Stomach smooth muscle (tissue), 2 donors: Measurements from ENCODE around the gene SLC2A8.

Source experiments
- H3K27ac ChIP-seq: one replicate; pipeline ENCODE4 v1.7.0; 2013; ENCODE audit warnings: mild to moderate bottlenecking, low read length, inconsistent platforms
- H3K27me3 ChIP-seq, 2 donors: one replicate each; pipeline ENCODE4 v1.7.0; 2013; ENCODE audit warnings: low read length in 2 of 2; ENCODE audit not compliant: insufficient read depth in 2 of 2, control insufficient read depth in 1 of 2
- H3K36me3 ChIP-seq, 2 donors: one replicate each; pipeline ENCODE4 v1.7.0; 2013; ENCODE audit warnings: low read length in 2 of 2; ENCODE audit not compliant: control insufficient read depth in 2 of 2, insufficient read depth in 2 of 2
- H3K4me1 ChIP-seq: one replicate; pipeline ENCODE4 v1.7.0; 2013; ENCODE audit warnings: low read length; ENCODE audit not compliant: control insufficient read depth, insufficient read depth
- H3K4me3 ChIP-seq, 2 donors: one replicate each; pipeline ENCODE4 v1.7.0; 2013; ENCODE audit warnings: low read length in 2 of 2
- H3K9ac ChIP-seq, 2 donors: one replicate each; pipeline ENCODE4 v1.7.0; 2013; ENCODE audit warnings: low read length in 2 of 2, mild to moderate bottlenecking in 1 of 2
- H3K9me3 ChIP-seq, 2 donors: one replicate each; pipeline ENCODE4 v1.7.0; 2013; ENCODE audit warnings: low read length in 2 of 2; ENCODE audit not compliant: control insufficient read depth in 2 of 2
- donor health status: healthy.
- donor health status: Pancreatic carcinoma.

Gene SLC2A8

GRCh38 chr9:127384016-127384730, 12.8 kb upstream of the SLC2A8 start:
- no peaks in the 10 kb centered on the region for H3K36me3 ChIP-seq
- no peaks in the 10 kb centered on the region for H3K27me3 ChIP-seq
- H3K9ac ChIP-seq = no peak overlapping the region
- H3K9me3 ChIP-seq = no peaks in the 10 kb centered on the region
- no peaks in the 10 kb centered on the region for H3K4me1 ChIP-seq
- no peak overlapping the region for H3K27ac ChIP-seq
- no peak overlapping the region for H3K4me3 ChIP-seq

- H3K36me3 ChIP-seq = no peaks in the 10 kb centered on the region
- no peak overlapping the region for H3K27ac ChIP-seq
- no peaks in the 10 kb centered on the region for H3K4me1 ChIP-seq
- no peaks in the 10 kb centered on the region for H3K9me3 ChIP-seq
- H3K27me3 ChIP-seq = no peaks in the 10 kb centered on the region
- no peak overlapping the region for H3K9ac ChIP-seq
- no peak overlapping the region for H3K4me3 ChIP-seq
Observed at GRCh38 chr9:127384901-127385300, 12.1 kb upstream of the SLC2A8 start.

GRCh38 chr9:127386249-127386648, 10.7 kb upstream of the SLC2A8 start:
- Histone ChIP-seq H3K4me1 (no peaks in the 10 kb centered on the region), H3K4me3 (no peak overlapping the region), H3K9me3 (no peaks in the 10 kb centered on the region), H3K27me3 (no peaks in the 10 kb centered on the region), H3K27ac (no peak overlapping the region), H3K9ac (no peak overlapping the region), H3K36me3 (no peaks in the 10 kb centered on the region)

GRCh38 chr9:127386981-127387380, 10.0 kb upstream of the SLC2A8 start:
- Histone ChIP-seq H3K9ac (no peak overlapping the region), H3K4me3 (no peak overlapping the region), H3K27me3 (no peaks in the 10 kb centered on the region), H3K4me1 (no peaks in the 10 kb centered on the region), H3K36me3 (peaks cover 0 to 4% of the 10 kb centered on the region in 2 donors), H3K27ac (no peak overlapping the region), H3K9me3 (no peaks in the 10 kb centered on the region)

- Histone ChIP-seq H3K4me3 (no peak overlapping the region), H3K9me3 (no peaks in the 10 kb centered on the region), H3K36me3 (peaks cover 0 to 4% of the 10 kb centered on the region in 2 donors), H3K9ac (no peak overlapping the region), H3K27me3 (no peaks in the 10 kb centered on the region), H3K4me1 (no peaks in the 10 kb centered on the region), H3K27ac (no peak overlapping the region)
Observed at GRCh38 chr9:127388037-127388855, 8.7 kb upstream of the SLC2A8 start.

GRCh38 chr9:127388856-127389238, 8.1 kb upstream of the SLC2A8 start:
- H3K4me1 ChIP-seq = no peaks in the 10 kb centered on the region
- no peaks in the 10 kb centered on the region for H3K27me3 ChIP-seq
- no peak overlapping the region for H3K9ac ChIP-seq
- H3K27ac ChIP-seq = no peak overlapping the region
- H3K36me3 ChIP-seq = peaks cover 0 to 4% of the 10 kb centered on the region in 2 donors
- no peak overlapping the region for H3K4me3 ChIP-seq
- no peaks in the 10 kb centered on the region for H3K9me3 ChIP-seq

GRCh38 chr9:127389381-127390247, 7.4 kb upstream of the SLC2A8 start:
- Histone ChIP-seq H3K36me3 (peaks cover 0 to 4% of the 10 kb centered on the region in 2 donors), H3K9ac (no peak overlapping the region), H3K4me3 (no peak overlapping the region), H3K27me3 (no peaks in the 10 kb centered on the region), H3K27ac (no peak overlapping the region), H3K9me3 (no peaks in the 10 kb centered on the region), H3K4me1 (no peaks in the 10 kb centered on the region)

- Histone ChIP-seq H3K36me3 (peaks cover 0 to 4% of the 10 kb centered on the region in 2 donors), H3K27me3 (no peaks in the 10 kb centered on the region), H3K9ac (no peak overlapping the region), H3K4me3 (no peak overlapping the region), H3K27ac (no peak overlapping the region), H3K9me3 (no peaks in the 10 kb centered on the region), H3K4me1 (no peaks in the 10 kb centered on the region)
Observed at GRCh38 chr9:127390248-127390545, 6.8 kb upstream of the SLC2A8 start.

GRCh38 chr9:127390563-127390962, 6.4 kb upstream of the SLC2A8 start:
- no peak overlapping the region for H3K9ac ChIP-seq
- H3K9me3 ChIP-seq = no peaks in the 10 kb centered on the region
- no peaks in the 10 kb centered on the region for H3K27me3 ChIP-seq
- peaks cover 0 to 4% of the 10 kb centered on the region in 2 donors for H3K36me3 ChIP-seq
- no peak overlapping the region for H3K4me3 ChIP-seq
- no peaks in the 10 kb centered on the region for H3K4me1 ChIP-seq
- no peak overlapping the region for H3K27ac ChIP-seq

GRCh38 chr9:127392166-127392565, 4.8 kb upstream of the SLC2A8 start:
- no peak overlapping the region for H3K27ac ChIP-seq
- no peaks in the 10 kb centered on the region for H3K27me3 ChIP-seq
- no peak overlapping the region for H3K9ac ChIP-seq

More at GRCh38 chr9:127392166-127392565, 4.8 kb upstream of the SLC2A8 start:
- Histone ChIP-seq H3K4me3 (no peak overlapping the region), H3K9me3 (no peaks in the 10 kb centered on the region), H3K4me1 (peaks cover 5% of the 10 kb centered on the region), H3K36me3 (peaks cover 0 to 4% of the 10 kb centered on the region in 2 donors)
